CD4-positive, CD25-positive, alpha-beta regulatory T cell (primary cell): ENCODE measurements around the gene TMEM25. TPM values are rescaled to one million over a fixed set of nuclear protein-coding genes. Genes with fewer than 3 reads are reported as not detected.

Source experiments
- ATAC-seq, 2 donors: fragments of 150-1000 bp; cut with Tn5 transposase; one replicate each; pipeline ENCODE4 v1.10.0; 2021; ENCODE audit warnings: low read depth in 2 of 2, moderate number of reproducible peaks in 2 of 2, moderate library complexity in 1 of 2
- DNase-seq, 3 donors: peaks; one replicate each; pipeline versions ENCODE4 v3.0.0 to v3.0.0-alpha.2; 2012 to 2022; ENCODE audit warnings: mixed read lengths in 1 of 3
- H3K27ac ChIP-seq: one replicate; pipeline ENCODE4 v1.7.0; 2013; ENCODE audit warnings: mild to moderate bottlenecking, low read length; ENCODE audit not compliant: insufficient read depth, poor library complexity, severe bottlenecking
- H3K27me3 ChIP-seq: one replicate; pipeline ENCODE4 v1.7.0; 2013; ENCODE audit warnings: low read length; ENCODE audit not compliant: control insufficient read depth, insufficient read depth
- H3K36me3 ChIP-seq: one replicate; pipeline ENCODE4 v1.7.0; 2013; ENCODE audit warnings: mild to moderate bottlenecking, low read length, moderate library complexity; ENCODE audit not compliant: control insufficient read depth, insufficient read depth
- H3K4me1 ChIP-seq: 2 replicates; pipeline ENCODE4 v1.7.0; 2013; ENCODE audit warnings: mild to moderate bottlenecking, low read length; ENCODE audit not compliant: insufficient read depth, control insufficient read depth, poor library complexity, severe bottlenecking
- H3K4me3 ChIP-seq: one replicate; pipeline ENCODE4 v1.7.0; 2013; ENCODE audit warnings: low read depth, mild to moderate bottlenecking, low read length, moderate library complexity
- H3K9me3 ChIP-seq, 2 experiments: 1 replicate in 1 of 2; 2 replicates in 1 of 2; pipeline ENCODE4 v1.7.0; 2013; ENCODE audit warnings: low read length in 2 of 2, mild to moderate bottlenecking in 1 of 2, moderate library complexity in 1 of 2; ENCODE audit not compliant: control insufficient read depth in 2 of 2
- H3K27ac Mint-ChIP-seq, 3 donors: one replicate each; pipeline ENCODE4 v1.8.0; 2020 to 2022; ENCODE audit warnings: mild to moderate bottlenecking in 3 of 3, mixed read lengths in 3 of 3, moderate library complexity in 2 of 3
- H3K27me3 Mint-ChIP-seq: one replicate; pipeline ENCODE4 v1.8.0; 2022; ENCODE audit warnings: mild to moderate bottlenecking, mixed read lengths
- H3K36me3 Mint-ChIP-seq: one replicate; pipeline ENCODE4 v1.8.0; 2020; ENCODE audit warnings: mixed read lengths
- H3K4me1 Mint-ChIP-seq, 4 donors: one replicate each; pipeline ENCODE4 v1.8.0; 2020 to 2022; ENCODE audit warnings: mixed read lengths in 4 of 4, mild to moderate bottlenecking in 1 of 4
- H3K4me3 Mint-ChIP-seq, 4 donors: one replicate each; pipeline ENCODE4 v1.8.0; 2020 to 2022; ENCODE audit warnings: mild to moderate bottlenecking in 4 of 4, mixed read lengths in 4 of 4, moderate library complexity in 3 of 4
- H3K9me3 Mint-ChIP-seq, 7 donors: one replicate each; pipeline ENCODE4 v1.8.0; 2020 to 2022; ENCODE audit warnings: mixed read lengths in 7 of 7, mild to moderate bottlenecking in 3 of 7, moderate library complexity in 2 of 7
- polyA plus RNA-seq, 4 donors: library from polyadenylated mRNA; unstranded; fragments of 300-500 nt; fragmentation: Illumina TruSeq; gene quantifications; one replicate each; pipeline ENCODE4 v1.2.3, GENCODE V29; 2021
- total RNA-seq: library from RNA; stranded (reverse); gene quantifications from one replicate; pipeline ENCODE4 v1.2.3, GENCODE V29; 2022

The TMEM25 gene
- total and polyA plus RNA-seq, 5 donors from 2014 or later: 10.0 to 17.3 (median 13.8) TPM

GRCh38 chr11:118526688-118527087, 4.3 kb upstream of the TMEM25 start:
- Histone ChIP-seq H3K36me3 (peaks cover 33% of the 10 kb centered on the region), H3K27me3 (no peaks in the 10 kb centered on the region), H3K9me3 (no peaks in the 10 kb centered on the region), H3K4me3 (no peak overlapping the region), H3K4me1 (peaks cover 23% of the 10 kb centered on the region), H3K27ac (no peak overlapping the region)
- H3K9me3 Mint-ChIP-seq: no peaks in the 10 kb centered on the region
- no peaks in the 10 kb centered on the region for H3K27me3 Mint-ChIP-seq
- peak overlapping the region in 2 of 3 donors; percentile 46 to 48 for H3K27ac Mint-ChIP-seq
- DNase-seq (no peak), ATAC-seq (no peak)
- peaks cover 8 to 47% (median 29%) of the 10 kb centered on the region in 4 donors for H3K4me1 Mint-ChIP-seq
- H3K4me3 Mint-ChIP-seq: no peak overlapping the region
- peaks cover 12% of the 10 kb centered on the region for H3K36me3 Mint-ChIP-seq

GRCh38 chr11:118527109-118527508, 3.9 kb upstream of the TMEM25 start, which contains the start of gene TTC36:
TTC36 (plus strand) TSS chr11:118527474; CDS start chr11:118527495, 21 bp downstream.
- DNase-seq (no peak), ATAC-seq (no peak)
- H3K27me3 Mint-ChIP-seq: no peaks in the 10 kb centered on the region
- Histone ChIP-seq H3K9me3 (no peaks in the 10 kb centered on the region), H3K4me1 (peaks cover 26% of the 10 kb centered on the region), H3K36me3 (peaks cover 29% of the 10 kb centered on the region), H3K4me3 (no peak within 1 kb of the TSS), H3K27me3 (no peaks in the 10 kb centered on the region), H3K27ac (no peak within 1 kb of the TSS)
- peak within 1 kb of the TSS in 3 of 4 donors; percentile 59 to 71 (median 64) for H3K4me3 Mint-ChIP-seq
- H3K36me3 Mint-ChIP-seq: peaks cover 8% of the 10 kb centered on the region
- peak within 1 kb of the TSS; percentile 47 to 62 (median 48) for H3K27ac Mint-ChIP-seq
- no peaks in the 10 kb centered on the region for H3K9me3 Mint-ChIP-seq
- H3K4me1 Mint-ChIP-seq: peaks cover 8 to 51% (median 30%) of the 10 kb centered on the region in 4 donors

DNA sequence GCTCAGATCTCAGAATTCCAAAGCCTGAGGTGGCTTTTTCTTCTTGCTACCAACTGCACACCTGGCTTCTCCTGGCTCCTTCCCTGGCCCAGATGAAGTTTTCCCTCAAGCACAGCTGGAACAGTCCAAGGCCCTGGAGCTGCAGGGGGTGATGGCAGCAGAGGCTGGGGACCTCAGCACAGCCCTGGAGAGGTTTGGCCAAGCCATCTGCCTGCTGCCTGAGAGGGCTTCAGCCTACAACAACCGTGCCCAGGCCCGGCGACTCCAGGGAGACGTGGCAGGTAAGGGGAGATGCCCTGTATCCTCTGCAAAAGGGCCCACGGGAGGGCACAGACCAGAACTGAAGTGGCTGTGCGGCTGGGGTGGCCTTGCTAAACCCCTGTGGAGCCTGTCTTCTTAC, 2.5 kb upstream of the TMEM25 start:
- DNase-seq: no peak
- Mint-ChIP-seq H3K27ac (peak overlapping the region in 1 of 3 donors; percentile 83), H3K36me3 (peaks cover 10% of the 10 kb centered on the region), H3K27me3 (no peaks in the 10 kb centered on the region), H3K4me3 (peak overlapping the region in 2 of 4 donors; percentile 7 to 95), H3K9me3 (no peaks in the 10 kb centered on the region), H3K4me1 (peaks cover 8 to 54% (median 32%) of the 10 kb centered on the region in 4 donors)
- H3K27me3 ChIP-seq: no peaks in the 10 kb centered on the region
- no peaks in the 10 kb centered on the region for H3K9me3 ChIP-seq
- ATAC-seq: no peak
- H3K4me1 ChIP-seq: peaks cover 26% of the 10 kb centered on the region
- H3K27ac ChIP-seq: no peak overlapping the region
- peaks cover 15% of the 10 kb centered on the region for H3K36me3 ChIP-seq
- no peak overlapping the region for H3K4me3 ChIP-seq

DNA sequence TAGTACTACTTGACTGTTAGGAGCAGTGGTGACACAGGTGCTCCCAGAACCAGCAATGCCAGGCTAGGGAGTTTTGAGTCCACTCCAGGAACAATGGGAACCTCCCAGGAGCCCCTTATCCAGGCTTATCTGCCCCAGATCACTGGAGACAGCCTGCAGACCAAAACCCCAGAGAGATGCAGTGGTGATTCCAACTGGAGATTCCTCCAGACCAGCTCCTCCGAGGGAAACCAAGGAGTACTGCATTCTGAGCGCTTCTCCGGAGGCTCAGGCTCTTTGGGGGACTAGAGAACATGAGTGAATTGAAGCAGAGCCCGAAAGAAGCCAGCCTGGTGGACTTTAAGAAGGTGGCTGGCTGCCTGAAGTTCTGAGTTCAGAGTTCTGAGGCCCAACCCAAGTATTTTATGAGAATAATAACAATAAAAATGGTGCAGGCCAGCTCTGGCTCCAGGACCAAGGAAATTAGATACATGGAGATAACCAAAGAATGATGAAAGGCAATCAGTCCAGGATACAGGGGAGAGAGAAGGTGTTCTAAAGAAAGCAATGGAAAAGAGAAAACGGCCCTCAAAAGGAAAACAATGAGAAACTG, 1.3 kb upstream of the TMEM25 start:
- Histone ChIP-seq H3K9me3 (no peaks in the 10 kb centered on the region), H3K27ac (no peak overlapping the region), H3K27me3 (no peaks in the 10 kb centered on the region), H3K4me3 (peak overlapping the region; percentile 83), H3K4me1 (peaks cover 26% of the 10 kb centered on the region), H3K36me3 (peaks cover 4% of the 10 kb centered on the region)
- Mint-ChIP-seq H3K4me3 (peak overlapping the region; percentile 85 to 95 (median 92)), H3K27ac (peak overlapping the region in 2 of 3 donors; percentile 83 to 84), H3K9me3 (no peaks in the 10 kb centered on the region), H3K36me3 (peaks cover 2% of the 10 kb centered on the region), H3K4me1 (peaks cover 8 to 52% (median 31%) of the 10 kb centered on the region in 4 donors), H3K27me3 (no peaks in the 10 kb centered on the region)
- DNase-seq (no peak), ATAC-seq (no peak)

DNA sequence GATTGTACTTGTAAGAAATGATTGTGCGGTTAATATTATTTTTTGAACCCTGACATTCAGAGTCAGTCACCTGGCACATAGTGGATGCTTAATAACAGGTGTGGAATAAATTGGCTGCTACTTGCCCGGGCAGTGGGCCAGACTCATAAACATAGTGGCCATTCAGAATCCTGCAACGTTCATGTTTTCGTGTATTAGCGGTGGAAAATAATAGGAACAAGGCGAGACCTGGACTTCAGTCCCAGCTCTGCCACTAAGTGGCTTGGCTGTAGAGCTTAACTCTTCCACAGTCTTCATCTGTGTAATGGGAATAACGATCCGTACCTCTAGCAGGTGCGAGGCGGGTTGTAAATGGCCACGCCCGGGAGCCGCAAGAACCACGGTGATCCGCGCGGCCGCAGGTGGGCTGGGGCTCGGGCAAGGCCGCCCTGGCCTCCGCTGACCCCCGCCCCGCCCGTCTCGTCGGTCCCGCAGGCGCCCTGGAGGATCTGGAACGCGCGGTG, 761 bp upstream of the TMEM25 start:
- Mint-ChIP-seq H3K9me3 (no peaks in the 10 kb centered on the region), H3K4me3 (peak overlapping the region; percentile 85 to 95 (median 92)), H3K36me3 (peaks cover 6% of the 10 kb centered on the region), H3K27me3 (no peaks in the 10 kb centered on the region), H3K27ac (peak overlapping the region; percentile 47 to 84 (median 83)), H3K4me1 (peaks cover 8 to 49% (median 30%) of the 10 kb centered on the region in 4 donors)
- H3K27ac ChIP-seq: no peak overlapping the region
- ATAC-seq (no peak), DNase-seq (peak in 1 of 3 donors; percentile 14)
- no peaks in the 10 kb centered on the region for H3K36me3 ChIP-seq
- no peaks in the 10 kb centered on the region for H3K9me3 ChIP-seq
- H3K4me3 ChIP-seq: peak overlapping the region; percentile 83
- H3K27me3 ChIP-seq: no peaks in the 10 kb centered on the region
- peaks cover 26% of the 10 kb centered on the region for H3K4me1 ChIP-seq

- no peaks in the 10 kb centered on the region for H3K27me3 Mint-ChIP-seq
- no peak overlapping the region for H3K27ac ChIP-seq
- H3K4me1 Mint-ChIP-seq: peaks cover 8 to 44% (median 27%) of the 10 kb centered on the region in 4 donors
- peaks cover 26% of the 10 kb centered on the region for H3K4me1 ChIP-seq
- peak overlapping the region in 2 of 3 donors; percentile 84 to 96 for H3K27ac Mint-ChIP-seq
- H3K9me3 ChIP-seq: no peaks in the 10 kb centered on the region
- no peaks in the 10 kb centered on the region for H3K36me3 ChIP-seq
- H3K9me3 Mint-ChIP-seq: no peaks in the 10 kb centered on the region
- H3K4me3 Mint-ChIP-seq: peak overlapping the region; percentile 88 to 96 (median 94)
- H3K36me3 Mint-ChIP-seq: peaks cover 6% of the 10 kb centered on the region
- peak overlapping the region; percentile 75 for H3K4me3 ChIP-seq
- peak in 1 of 2 donors; percentile 17 for ATAC-seq
- DNase-seq: no peak
- H3K27me3 ChIP-seq: no peaks in the 10 kb centered on the region
Observed at GRCh38 chr11:118531597-118532084, 649 bp downstream of the TMEM25 start.

DNA sequence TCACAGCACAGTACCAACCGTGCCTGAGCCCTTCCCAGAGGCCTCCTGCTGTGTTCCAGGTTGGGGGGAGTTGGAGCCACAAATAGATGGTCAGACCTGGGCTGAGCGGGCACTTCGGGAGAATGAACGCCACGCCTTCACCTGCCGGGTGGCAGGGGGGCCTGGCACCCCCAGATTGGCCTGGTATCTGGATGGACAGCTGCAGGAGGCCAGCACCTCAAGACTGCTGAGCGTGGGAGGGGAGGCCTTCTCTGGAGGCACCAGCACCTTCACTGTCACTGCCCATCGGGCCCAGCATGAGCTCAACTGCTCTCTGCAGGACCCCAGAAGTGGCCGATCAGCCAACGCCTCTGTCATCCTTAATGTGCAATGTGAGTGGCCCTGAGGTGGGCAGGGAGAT, 1.1 kb downstream of the TMEM25 start:
- H3K27me3 Mint-ChIP-seq: no peaks in the 10 kb centered on the region
- peaks cover 8 to 39% (median 25%) of the 10 kb centered on the region in 4 donors for H3K4me1 Mint-ChIP-seq
- peak overlapping the region; percentile 52 to 96 (median 84) for H3K27ac Mint-ChIP-seq
- Histone ChIP-seq H3K27me3 (no peaks in the 10 kb centered on the region), H3K27ac (no peak overlapping the region), H3K4me3 (no peak overlapping the region), H3K36me3 (no peaks in the 10 kb centered on the region), H3K4me1 (peaks cover 26% of the 10 kb centered on the region), H3K9me3 (no peaks in the 10 kb centered on the region)
- H3K4me3 Mint-ChIP-seq: peak overlapping the region; percentile 88 to 96 (median 94)
- DNase-seq (no peak), ATAC-seq (no peak)
- no peaks in the 10 kb centered on the region for H3K9me3 Mint-ChIP-seq
- H3K36me3 Mint-ChIP-seq: peaks cover 6% of the 10 kb centered on the region
